Parathyroid adenoma (tissue), 2 donors: ENCODE data around the gene STUM.

Experiments used
- H2AFZ ChIP-seq: fragments of 300-600 bp; sonication (generic); one replicate; pipeline ENCODE4 v1.7.0; 2017; ENCODE audit warnings: antibody characterized with exemption, mild to moderate bottlenecking
- H3K27ac ChIP-seq: fragments of 300-600 bp; sonication (generic); one replicate; pipeline ENCODE4 v1.7.0; 2017
- H3K27me3 ChIP-seq: fragments of 300-600 bp; sonication (generic); one replicate; pipeline ENCODE4 v1.7.0; 2017; ENCODE audit warnings: low read length; ENCODE audit not compliant: control insufficient read depth, insufficient read depth
- H3K36me3 ChIP-seq: fragments of 300-600 bp; sonication (generic); one replicate; pipeline ENCODE4 v1.7.0; 2017; ENCODE audit warnings: low read length; ENCODE audit not compliant: control insufficient read depth, insufficient read depth
- H3K4me1 ChIP-seq: fragments of 300-600 bp; sonication (generic); one replicate; pipeline ENCODE4 v1.7.0; 2017; ENCODE audit warnings: control low read depth
- H3K4me2 ChIP-seq: fragments of 300-600 bp; sonication (generic); one replicate; pipeline ENCODE4 v1.7.0; 2017; ENCODE audit warnings: low read length
- H3K4me3 ChIP-seq: fragments of 300-600 bp; sonication (generic); one replicate; pipeline ENCODE4 v1.7.0; 2017; ENCODE audit warnings: low read depth, low read length
- H3K79me2 ChIP-seq: fragments of 300-600 bp; sonication (generic); one replicate; pipeline ENCODE4 v1.7.0; 2017; ENCODE audit warnings: control low read depth
- H3K9ac ChIP-seq: fragments of 300-600 bp; sonication (generic); one replicate; pipeline ENCODE4 v1.7.0; 2017; ENCODE audit warnings: mild to moderate bottlenecking
- H3K9me3 ChIP-seq: fragments of 300-600 bp; sonication (generic); one replicate; pipeline ENCODE4 v1.7.0; 2017; ENCODE audit warnings: low read length; ENCODE audit not compliant: control insufficient read depth
- TF ChIP-seq, protein P1 (sequence below): fragments of 300-600 bp; sonication (generic); IDR thresholded peaks from one replicate; pipeline ENCODE4 v1.7.0; 2017; ENCODE audit warnings: antibody characterized with exemption, mild to moderate bottlenecking
- donor health status: primary hyperparathyroidism.

The STUM gene

DNA sequence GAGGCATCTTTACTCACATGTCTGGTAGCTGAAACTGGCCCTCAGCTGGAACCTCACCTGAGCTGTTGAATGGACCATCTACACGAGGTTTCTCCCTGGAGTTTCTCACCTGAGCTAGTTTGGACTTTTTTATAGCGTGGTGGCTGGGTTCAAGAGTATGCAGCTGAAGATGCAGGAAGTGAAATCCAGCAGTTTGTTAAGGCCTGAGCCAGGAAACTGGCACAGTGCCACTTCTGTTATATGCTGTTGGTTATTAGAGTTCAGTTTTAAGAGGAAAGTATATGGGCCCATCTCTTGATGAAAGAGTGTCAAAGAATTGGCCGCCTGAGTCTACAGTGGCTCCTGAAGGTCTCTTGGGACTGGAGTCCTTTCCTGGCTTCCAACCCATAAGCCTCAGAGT, 35.6 kb downstream of the STUM start:
- Histone ChIP-seq H3K4me2 (no peak overlapping the region), H3K36me3 (no peaks in the 10 kb centered on the region), H2AFZ (no peak overlapping the region), H3K4me1 (no peaks in the 10 kb centered on the region), H3K9ac (no peak overlapping the region), H3K4me3 (no peak overlapping the region), H3K79me2 (no peaks in the 10 kb centered on the region), H3K27me3 (no peaks in the 10 kb centered on the region), H3K27ac (no peak overlapping the region), H3K9me3 (no peaks in the 10 kb centered on the region)
- TF ChIP-seq, protein P1, sequence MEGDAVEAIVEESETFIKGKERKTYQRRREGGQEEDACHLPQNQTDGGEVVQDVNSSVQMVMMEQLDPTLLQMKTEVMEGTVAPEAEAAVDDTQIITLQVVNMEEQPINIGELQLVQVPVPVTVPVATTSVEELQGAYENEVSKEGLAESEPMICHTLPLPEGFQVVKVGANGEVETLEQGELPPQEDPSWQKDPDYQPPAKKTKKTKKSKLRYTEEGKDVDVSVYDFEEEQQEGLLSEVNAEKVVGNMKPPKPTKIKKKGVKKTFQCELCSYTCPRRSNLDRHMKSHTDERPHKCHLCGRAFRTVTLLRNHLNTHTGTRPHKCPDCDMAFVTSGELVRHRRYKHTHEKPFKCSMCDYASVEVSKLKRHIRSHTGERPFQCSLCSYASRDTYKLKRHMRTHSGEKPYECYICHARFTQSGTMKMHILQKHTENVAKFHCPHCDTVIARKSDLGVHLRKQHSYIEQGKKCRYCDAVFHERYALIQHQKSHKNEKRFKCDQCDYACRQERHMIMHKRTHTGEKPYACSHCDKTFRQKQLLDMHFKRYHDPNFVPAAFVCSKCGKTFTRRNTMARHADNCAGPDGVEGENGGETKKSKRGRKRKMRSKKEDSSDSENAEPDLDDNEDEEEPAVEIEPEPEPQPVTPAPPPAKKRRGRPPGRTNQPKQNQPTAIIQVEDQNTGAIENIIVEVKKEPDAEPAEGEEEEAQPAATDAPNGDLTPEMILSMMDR = no peak

DNA sequence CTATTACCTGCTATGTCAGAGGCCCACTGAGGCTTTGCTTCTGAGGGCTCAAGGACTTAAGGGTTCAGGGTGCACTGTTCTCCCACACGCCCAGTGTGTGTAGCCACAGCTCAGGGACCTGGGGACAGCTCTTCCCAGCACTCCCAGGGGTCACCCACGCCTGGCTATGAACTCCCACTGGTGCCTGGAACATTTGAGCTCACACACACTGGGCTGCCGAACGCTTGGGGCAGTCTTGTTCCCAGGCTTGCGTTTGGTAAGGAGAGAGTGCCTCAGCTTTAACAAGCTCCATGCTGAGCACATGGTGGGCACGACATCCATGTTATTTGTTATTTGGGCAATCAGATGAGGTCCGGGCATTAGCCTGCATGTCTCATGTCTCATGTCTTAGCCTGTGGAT, 37.6 kb downstream of the STUM start:
- Histone ChIP-seq H3K36me3 (no peaks in the 10 kb centered on the region), H3K9me3 (no peaks in the 10 kb centered on the region), H3K79me2 (no peaks in the 10 kb centered on the region), H2AFZ (no peak overlapping the region), H3K27ac (no peak overlapping the region), H3K4me2 (no peak overlapping the region), H3K9ac (no peak overlapping the region), H3K4me1 (no peaks in the 10 kb centered on the region), H3K27me3 (no peaks in the 10 kb centered on the region), H3K4me3 (no peak overlapping the region)
- TF ChIP-seq, protein P1 = no peak

DNA sequence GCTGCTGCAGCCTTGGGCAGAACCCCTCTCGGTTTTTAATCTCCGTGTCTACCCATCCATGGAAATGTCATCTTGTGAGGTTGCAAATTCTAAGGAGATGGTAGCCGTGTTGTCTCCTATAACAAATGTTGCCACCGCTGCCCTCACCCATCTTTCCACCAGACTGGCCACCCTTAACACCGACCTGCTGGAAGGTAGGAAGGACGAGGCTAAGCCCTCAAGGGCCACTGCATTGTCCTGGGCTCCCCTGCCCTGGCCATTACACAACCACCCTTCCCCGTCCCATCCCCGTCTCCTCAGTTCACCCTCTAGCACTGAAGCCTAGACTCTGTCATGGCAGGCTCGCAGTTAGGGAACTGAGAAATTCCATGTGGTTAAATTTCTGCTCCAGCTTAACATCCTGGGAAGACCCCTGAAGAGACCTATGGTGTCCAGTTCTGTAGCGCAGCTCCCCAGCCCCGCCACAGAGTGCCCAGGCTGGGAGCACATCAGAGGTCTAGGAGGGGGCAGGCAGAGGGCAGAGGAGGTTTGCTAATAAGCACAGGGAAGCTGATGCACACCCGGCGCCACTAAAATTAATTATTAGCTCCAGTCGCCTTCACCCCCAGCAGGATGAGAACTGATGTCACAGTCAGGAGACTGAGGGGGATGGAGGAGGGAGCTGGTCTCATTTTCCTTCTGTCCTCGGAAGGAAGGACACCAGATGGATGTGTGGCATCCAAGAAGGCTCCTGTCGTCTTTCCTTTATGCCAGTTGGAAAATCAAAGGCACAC, 38.3 kb downstream of the STUM start:
- Histone ChIP-seq H2AFZ (no peak overlapping the region), H3K4me1 (no peaks in the 10 kb centered on the region), H3K4me3 (no peak overlapping the region), H3K27me3 (no peaks in the 10 kb centered on the region), H3K4me2 (no peak overlapping the region), H3K27ac (no peak overlapping the region), H3K79me2 (no peaks in the 10 kb centered on the region), H3K9me3 (no peaks in the 10 kb centered on the region), H3K9ac (no peak overlapping the region), H3K36me3 (no peaks in the 10 kb centered on the region)
- TF ChIP-seq, protein P1 = no peak

DNA sequence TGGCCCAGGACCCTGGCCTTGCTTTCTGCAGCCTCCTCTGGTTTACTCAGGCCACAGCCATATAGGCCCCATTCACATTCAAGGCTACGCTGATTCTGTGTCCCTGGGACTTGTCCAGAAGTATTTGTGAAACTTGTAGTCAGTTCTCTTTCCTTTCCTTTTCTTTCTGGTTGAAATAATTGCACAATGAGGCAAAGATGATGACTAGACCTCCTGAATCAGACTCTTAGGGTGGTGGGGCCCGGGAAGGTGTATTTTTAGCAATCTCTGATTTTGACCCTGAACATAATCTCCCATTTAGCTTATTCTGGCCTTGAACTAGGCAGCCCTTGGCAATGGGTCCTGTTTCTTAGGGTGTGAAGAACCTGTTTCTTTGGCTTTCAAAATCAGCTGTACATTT, 39.9 kb downstream of the STUM start:
- no peak overlapping the region for H3K4me2 ChIP-seq
- no peak overlapping the region for H3K27ac ChIP-seq
- H2AFZ ChIP-seq = no peak overlapping the region
- H3K79me2 ChIP-seq = no peaks in the 10 kb centered on the region
- no peaks in the 10 kb centered on the region for H3K9me3 ChIP-seq
- no peaks in the 10 kb centered on the region for H3K36me3 ChIP-seq
- no peak overlapping the region for H3K9ac ChIP-seq
- no peaks in the 10 kb centered on the region for H3K4me1 ChIP-seq
- no peaks in the 10 kb centered on the region for H3K27me3 ChIP-seq
- H3K4me3 ChIP-seq = no peak overlapping the region
- TF ChIP-seq, protein P1 = no peak
